Motor neuron (in vitro differentiated cells): ENCODE data around the gene RHOD. TPM values are rescaled to one million over a fixed set of nuclear protein-coding genes. Genes with fewer than 3 reads are reported as not detected.

ENCODE experiments used
- ATAC-seq, 8 experiments: fragments of 200-7000 bp; cut with Tn5 transposase; replicated peaks in 6 of 8; 2 replicates each; pipeline ENCODE4 v1.8.0; 2021; ENCODE audit warnings: mild to moderate bottlenecking in 8 of 8, moderate library complexity in 8 of 8
- H3K27ac ChIP-seq, 2 donors: fragments of 250-450 bp; sonication (Bioruptor Pico); 2 replicates each; pipeline ENCODE4 v1.9.0; 2021; ENCODE audit warnings: antibody characterized with exemption in 2 of 2, mild to moderate bottlenecking in 2 of 2, moderate library complexity in 1 of 2
- H3K4me1 ChIP-seq, 2 donors: fragments of 250-450 bp; sonication (Bioruptor Pico); replicated peaks in 1 of 2; 2 replicates each; pipeline ENCODE4 v1.6.1; 2021; ENCODE audit warnings: antibody characterized with exemption in 2 of 2, mild to moderate bottlenecking in 2 of 2, moderate library complexity in 1 of 2
- H3K4me3 ChIP-seq, 5 donors: fragments of 250-450 bp; sonication (Bioruptor Pico); 2 replicates each; pipeline ENCODE4 v1.9.0; 2021; ENCODE audit warnings: antibody characterized with exemption in 5 of 5, mild to moderate bottlenecking in 5 of 5, moderate library complexity in 4 of 5
- WGBS, 10 experiments: fragments of 450-650 bp; shearing (Covaris generic); methylation state at CpG; one replicate each; pipeline ENCODE4 v1.0.0; 2022; 5-methylcytosine and 5-hydroxymethylcytosine counted together
- in situ Hi-C, 9 experiments: fragments of 400-800 bp; cut with MboI; loops; one replicate each; pipeline ENCODE4 v1.15.0; 2021; ENCODE audit warnings: low sequenced_read_pairs in 9 of 9, low pct_unique_long_range_greater_than_20kb in 2 of 9; ENCODE audit not compliant: unreplicated experiment in 9 of 9
- total RNA-seq, 8 experiments: library from RNA; unstranded; fragments of 300-600 nt; gene quantifications; 2 replicates each; pipeline versions ENCODE4 v1.2.3 to v1.2.4, GENCODE V29; 2022

Gene RHOD
- total RNA-seq, 8 experiments from 2014 or later = 0.24 to 10.1 (median 1.2) TPM; not detected in 4

GRCh38 chr11:67040147-67040546 is 16.5 kb upstream of the RHOD start:
- no peak overlapping the region for H3K4me3 ChIP-seq
- no peaks in the 10 kb centered on the region for H3K4me1 ChIP-seq
- ATAC-seq = no peak
- 34 to 100% (median 71%) methylated on average over 2 to 4 of the region's 12 CpGs; no CpG with 5 or more reads in 6 of the 10 experiments for WGBS, 10 experiments
- in situ Hi-C loops = no loop called here
- H3K27ac ChIP-seq = no peak overlapping the region

GRCh38 chr11:67041602-67042001 is 15.0 kb upstream of the RHOD start:
- in situ Hi-C loops = no loop called here
- Histone ChIP-seq H3K4me1 (no peaks in the 10 kb centered on the region), H3K4me3 (no peak overlapping the region), H3K27ac (no peak overlapping the region)
- no peak for ATAC-seq
- 80 to 100% (median 90%) methylated on average over 1 of the region's 3 CpGs; no CpG with 5 or more reads in 6 of the 10 experiments for WGBS, 10 experiments

- Histone ChIP-seq H3K27ac (no peak overlapping the region), H3K4me1 (no peaks in the 10 kb centered on the region), H3K4me3 (no peak overlapping the region)
- 58 to 100% (median 77%) methylated on average over 1 to 9 of the region's 18 CpGs; no CpG with 5 or more reads in 3 of the 10 experiments for WGBS, 10 experiments
- in situ Hi-C loops = no loop called here
- no peak for ATAC-seq
These were observed 12.9 kb upstream of the RHOD start for GRCh38 chr11:67043572-67044349.

- H3K4me1 ChIP-seq = no peaks in the 10 kb centered on the region
- peak in 1 of 8 experiments; percentile 6 for ATAC-seq
- in situ Hi-C loops = no loop called here
- whole genome bisulfite sequencing, 10 experiments = 80% methylated on average over 1 of the region's 14 CpGs; no CpG with 5 or more reads in 9 of the 10 experiments
- no peak overlapping the region for H3K27ac ChIP-seq
- no peak overlapping the region for H3K4me3 ChIP-seq
These were observed 12.2 kb upstream of the RHOD start for GRCh38 chr11:67044496-67044895.

GRCh38 chr11:67045314-67045713 is 11.3 kb upstream of the RHOD start:
- Histone ChIP-seq H3K4me3 (no peak overlapping the region), H3K4me1 (no peaks in the 10 kb centered on the region), H3K27ac (no peak overlapping the region)
- 0 to 71% (median 28%) methylated on average over 2 to 5 of the region's 14 CpGs; no CpG with 5 or more reads in 6 of the 10 experiments for WGBS, 10 experiments
- in situ Hi-C loops = no loop called here
- peak in 4 of 8 experiments; percentile 32 to 69 (median 50) for ATAC-seq

GRCh38 chr11:67048515-67049130 is 8.0 kb upstream of the RHOD start:
- peak in 4 of 8 experiments; percentile 9 to 85 (median 64) for ATAC-seq
- Histone ChIP-seq H3K27ac (no peak overlapping the region), H3K4me1 (no peaks in the 10 kb centered on the region), H3K4me3 (no peak overlapping the region)
- WGBS, 10 experiments = 0 to 100% (median 50%) methylated on average over 1 to 10 of the region's 22 CpGs; no CpG with 5 or more reads in 3 of the 10 experiments
- in situ Hi-C loops = no loop called here

- ATAC-seq = no peak
- H3K27ac ChIP-seq = no peak overlapping the region
- no peaks in the 10 kb centered on the region for H3K4me1 ChIP-seq
- H3K4me3 ChIP-seq = no peak overlapping the region
- in situ Hi-C loops = no loop called here
- no CpG with 5 or more reads among the region's 3 CpGs for WGBS, 10 experiments
These were observed 6.5 kb upstream of the RHOD start for GRCh38 chr11:67050139-67050538.

GRCh38 chr11:67051180-67051893 is 5.3 kb upstream of the RHOD start:
- no peak overlapping the region for H3K27ac ChIP-seq
- H3K4me1 ChIP-seq = peaks cover 0 to 4% of the 10 kb centered on the region in 2 donors
- 30 to 100% (median 62%) methylated on average over 1 to 3 of the region's 9 CpGs; no CpG with 5 or more reads in 1 of the 10 experiments for WGBS, 10 experiments
- no peak overlapping the region for H3K4me3 ChIP-seq
- no peak for ATAC-seq
- in situ Hi-C loops = no loop called here

GRCh38 chr11:67051945-67052488 is 4.6 kb upstream of the RHOD start:
- in situ Hi-C loops = no loop called here
- no peak for ATAC-seq
- H3K4me1 ChIP-seq = peaks cover 0 to 10% of the 10 kb centered on the region in 2 donors
- no peak overlapping the region for H3K27ac ChIP-seq
- H3K4me3 ChIP-seq = no peak overlapping the region
- WGBS, 10 experiments = 20 to 100% methylated on average over 1 of the region's 4 CpGs; no CpG with 5 or more reads in 8 of the 10 experiments

GRCh38 chr11:67052891-67053290 is 3.8 kb upstream of the RHOD start:
- no peak for ATAC-seq
- WGBS, 10 experiments = 60 to 100% (median 89%) methylated on average over 1 to 3 of the region's 5 CpGs; no CpG with 5 or more reads in 7 of the 10 experiments
- Histone ChIP-seq H3K4me3 (no peak overlapping the region), H3K4me1 (peaks cover 0 to 10% of the 10 kb centered on the region in 2 donors), H3K27ac (no peak overlapping the region)
- in situ Hi-C loops = no loop called here

GRCh38 chr11:67053896-67054329 is 2.7 kb upstream of the RHOD start:
- H3K4me3 ChIP-seq = no peak overlapping the region
- H3K4me1 ChIP-seq = peaks cover 0 to 10% of the 10 kb centered on the region in 2 donors
- in situ Hi-C loops = no loop called here
- ATAC-seq = peak; percentile 19 to 84 (median 74)
- 0 to 100% (median 56%) methylated on average over 1 to 4 of the region's 7 CpGs; no CpG with 5 or more reads in 2 of the 10 experiments for WGBS, 10 experiments
- no peak overlapping the region for H3K27ac ChIP-seq

- WGBS, 10 experiments = 50 to 93% (median 63%) methylated on average over 1 to 5 of the region's 9 CpGs; no CpG with 5 or more reads in 3 of the 10 experiments
These were observed 2.3 kb upstream of the RHOD start for GRCh38 chr11:67054346-67054835.

More at GRCh38 chr11:67054346-67054835, 2.3 kb upstream of the RHOD start:
- peak in 4 of 8 experiments; percentile 5 to 26 (median 15) for ATAC-seq
- H3K27ac ChIP-seq = no peak overlapping the region
- peaks cover 0 to 10% of the 10 kb centered on the region in 2 donors for H3K4me1 ChIP-seq
- no peak overlapping the region for H3K4me3 ChIP-seq
- in situ Hi-C loops = no loop called here
